Activated naive CD8-positive, alpha-beta T cell treated with anti-CD3 and anti-CD28 coated beads, Interleukin-2, amount 50 U/mL, for 16 hours (primary cell): Measurements from ENCODE around the gene PNPLA1.
"Not testable (repeated sequence)": the region's sequence is repeated elsewhere in the genome, so short reads cannot be mapped to it uniquely, and the experiment has no call there.

Source experiments
- DNase-seq: peaks from one replicate; pipeline ENCODE4 v3.0.0-alpha.2; 2020; ENCODE audit warnings: low read depth, low spot score

The PNPLA1 gene

GRCh38 chr6:36334832-36335459 is 65.1 kb downstream of the PNPLA1 start:
- no peak for DNase-seq

GRCh38 chr6:36335465-36336207 is 65.8 kb downstream of the PNPLA1 start:
- no peak for DNase-seq

GRCh38 chr6:36336208-36336710 is 66.4 kb downstream of the PNPLA1 start:
- DNase-seq = no peak

- no peak for DNase-seq
Observed at GRCh38 chr6:36336779-36337241, 67.0 kb downstream of the PNPLA1 start, which contains the start of gene BNIP5. Gene BNIP5, minus strand, starts transcription at chr6:36336888. Its CDS starts 6,198 bp downstream, at chr6:36330690.

- no peak for DNase-seq
Observed at GRCh38 chr6:36337814-36338213, 68.0 kb downstream of the PNPLA1 start.

GRCh38 chr6:36338223-36338622 is 68.4 kb downstream of the PNPLA1 start:
- not testable (repeated sequence) for DNase-seq

- no peak for DNase-seq
Observed at GRCh38 chr6:36339146-36339545, 69.3 kb downstream of the PNPLA1 start.

- no peak for DNase-seq
Observed at GRCh38 chr6:36340306-36340617, 70.4 kb downstream of the PNPLA1 start.

GRCh38 chr6:36340618-36341454 is 71.0 kb downstream of the PNPLA1 start:
- DNase-seq = peak; percentile 48

GRCh38 chr6:36343109-36343680 is 73.3 kb downstream of the PNPLA1 start:
- DNase-seq = no peak

GRCh38 chr6:36345681-36346466 is 76.0 kb downstream of the PNPLA1 start:
- no peak for DNase-seq

- no peak for DNase-seq
Observed at GRCh38 chr6:36346486-36347273, 76.8 kb downstream of the PNPLA1 start.

- no peak for DNase-seq
Observed at GRCh38 chr6:36347621-36348020, 77.8 kb downstream of the PNPLA1 start.

- no peak for DNase-seq
Observed at GRCh38 chr6:36349240-36349639, 79.4 kb downstream of the PNPLA1 start.

GRCh38 chr6:36350082-36350481 is 80.2 kb downstream of the PNPLA1 start:
- DNase-seq = no peak

GRCh38 chr6:36350681-36351571 is 81.1 kb downstream of the PNPLA1 start:
- DNase-seq = no peak

- no peak for DNase-seq
Observed at GRCh38 chr6:36352477-36353157, 82.8 kb downstream of the PNPLA1 start.

- no peak for DNase-seq
Observed at GRCh38 chr6:36353411-36353915, 83.6 kb downstream of the PNPLA1 start.
